Myocyte (in vitro differentiated cells): ENCODE measurements around the gene UBB. TPM values are rescaled to one million over a fixed set of nuclear protein-coding genes. Genes with fewer than 3 reads are reported as not detected.

Experiments used
- DNase-seq: peaks from one replicate; pipeline ENCODE4 v3.0.0-alpha.2; 2012; ENCODE audit warnings: low read depth
- polyA plus RNA-seq: library from polyadenylated mRNA; unstranded; fragments of >200 nt; gene quantifications from one replicate; pipeline ENCODE4 v1.2.1, GENCODE V29; 2012; ENCODE audit warnings: missing spikeins
- total RNA-seq: library from RNA; depleted of rRNA; stranded (reverse); fragments of >200 nt; gene quantifications from 2 replicates; pipeline ENCODE4 v1.2.3, GENCODE V29; 2014

Gene UBB
- 823 and 904 TPM in 2 replicates for total RNA-seq
- 2,496 TPM for polyA plus RNA-seq

GRCh38 chr17:16380640-16381495 lies at the start of gene UBB:
TSS of gene UBB (plus strand) at chr17:16381091. CDS start at chr17:16381908, 817 bp downstream.
- peak; percentile 98 for DNase-seq

- DNase-seq: no peak
These were observed 42.5 kb upstream of the UBB start for GRCh38 chr17:16338391-16338790.

GRCh38 chr17:16339402-16339801 lies 41.5 kb upstream of the UBB start:
- no peak for DNase-seq

- DNase-seq: no peak
These were observed 40.9 kb upstream of the UBB start for GRCh38 chr17:16339959-16340358.

GRCh38 chr17:16342979-16343378 lies 37.9 kb upstream of the UBB start:
- no peak for DNase-seq

- no peak for DNase-seq
These were observed 37.3 kb upstream of the UBB start for GRCh38 chr17:16343569-16343968.

GRCh38 chr17:16345565-16345964 lies 35.3 kb upstream of the UBB start:
- no peak for DNase-seq

GRCh38 chr17:16346721-16347271 lies 34.1 kb upstream of the UBB start:
- DNase-seq: no peak

GRCh38 chr17:16348586-16348985 lies 32.3 kb upstream of the UBB start:
- no peak for DNase-seq

- DNase-seq: no peak
These were observed 31.5 kb upstream of the UBB start for GRCh38 chr17:16349431-16349830.

- DNase-seq: no peak
These were observed 29.1 kb upstream of the UBB start for GRCh38 chr17:16351831-16352230.

GRCh38 chr17:16352303-16352666 lies 28.6 kb upstream of the UBB start:
- DNase-seq: no peak

- peak; percentile 19 for DNase-seq
These were observed 28.1 kb upstream of the UBB start for GRCh38 chr17:16352667-16353316.

GRCh38 chr17:16353317-16354174 lies 27.3 kb upstream of the UBB start, which contains the start of gene CENPV:
TSS of gene CENPV (minus strand) at chr17:16353469. CDS start at chr17:16353436, 33 bp downstream.
- DNase-seq: peak; percentile 22

- no peak for DNase-seq
These were observed 26.3 kb upstream of the UBB start for GRCh38 chr17:16354585-16354984.

- DNase-seq: no peak
These were observed 22.5 kb upstream of the UBB start for GRCh38 chr17:16358394-16358793.

- no peak for DNase-seq
These were observed 19.0 kb upstream of the UBB start for GRCh38 chr17:16361874-16362273.

GRCh38 chr17:16363749-16364536 lies 16.9 kb upstream of the UBB start:
- peak; percentile 75 for DNase-seq

- no peak for DNase-seq
These were observed 16.3 kb upstream of the UBB start for GRCh38 chr17:16364625-16365024.

GRCh38 chr17:16371742-16372141 lies 9.1 kb upstream of the UBB start:
- DNase-seq: peak; percentile 86
